ENCODE results near the gene RINL. TPM values are rescaled to one million over a fixed set of nuclear protein-coding genes. Genes with fewer than 3 reads are reported as not detected.

The RINL gene
- total RNA-seq, 1 donor from 2014 or later: 79.1 TPM

- intact Hi-C loops (cut with micrococcal nuclease): no loop called here
Observed at GRCh38 chr19:38904581-38905539, 26.8 kb upstream of the RINL start.

GRCh38 chr19:38901683-38902082 lies 23.6 kb upstream of the RINL start:
- intact Hi-C loops (cut with micrococcal nuclease): no loop called here

GRCh38 chr19:38900743-38901190 lies 22.7 kb upstream of the RINL start:
- intact Hi-C loops (cut with micrococcal nuclease): no loop called here

- intact Hi-C loops (cut with micrococcal nuclease): no loop called here
Observed at GRCh38 chr19:38900202-38900629, 22.1 kb upstream of the RINL start.

DNA sequence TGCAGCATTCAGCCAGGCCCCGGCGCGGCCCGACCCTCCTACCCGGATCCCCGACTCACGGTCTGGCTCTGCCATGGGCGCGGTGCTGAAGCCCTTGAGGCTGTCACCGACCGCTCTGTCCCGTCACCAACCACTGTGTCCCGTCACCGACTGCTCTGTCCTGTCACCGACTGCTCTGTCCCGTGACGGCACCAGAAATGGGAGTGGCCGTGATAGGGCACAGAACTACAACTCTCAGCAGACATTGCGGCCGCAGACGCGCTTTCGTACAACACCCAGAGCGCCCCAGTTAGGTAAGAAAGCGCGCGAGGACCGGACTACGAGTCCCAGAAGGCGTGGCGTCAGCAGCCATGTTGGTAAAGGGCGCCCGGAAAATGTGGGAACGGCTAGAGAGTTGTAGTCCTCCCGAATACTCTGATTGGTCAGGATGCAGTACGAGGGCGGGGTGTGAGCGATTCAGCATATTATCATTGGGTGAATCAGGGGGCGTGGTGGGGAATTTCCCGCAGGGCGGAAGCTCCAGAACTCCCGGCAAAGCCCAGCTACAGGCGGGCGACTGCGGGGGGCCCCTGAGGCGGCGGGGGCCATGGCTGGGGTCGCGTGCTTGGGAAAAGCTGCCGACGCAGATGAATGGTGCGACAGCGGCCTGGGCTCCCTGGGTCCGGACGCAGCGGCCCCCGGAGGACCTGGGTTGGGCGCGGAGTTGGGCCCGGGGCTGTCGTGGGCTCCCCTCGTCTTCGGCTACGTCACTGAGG lies 21.5 kb upstream of the RINL start, which contains the start of the genes NFKBIB and SIRT2:
Gene NFKBIB, plus strand, starts transcription at position 523 of the 755 bp plus-strand sequence. Its CDS starts 64 bp downstream, at position 587.
Gene SIRT2, minus strand, starts transcription at position 172 of the 755 bp plus-strand sequence. Its CDS starts 97 bp downstream, at position 75.
- intact Hi-C loops (cut with micrococcal nuclease): loop anchor here (1.0 kb wide), 12 partner anchors 12 to 564 kb away; partner anchors contain the start of genes ACTN4, CATSPERG, ECH1 and EIF3K

GRCh38 chr19:38898788-38899446 lies 20.8 kb upstream of the RINL start:
- intact Hi-C loops (cut with micrococcal nuclease): loop anchor here (1.0 kb wide), 12 partner anchors 12 to 564 kb away; partner anchors contain the start of genes ACTN4, CATSPERG, ECH1 and EIF3K

DNA sequence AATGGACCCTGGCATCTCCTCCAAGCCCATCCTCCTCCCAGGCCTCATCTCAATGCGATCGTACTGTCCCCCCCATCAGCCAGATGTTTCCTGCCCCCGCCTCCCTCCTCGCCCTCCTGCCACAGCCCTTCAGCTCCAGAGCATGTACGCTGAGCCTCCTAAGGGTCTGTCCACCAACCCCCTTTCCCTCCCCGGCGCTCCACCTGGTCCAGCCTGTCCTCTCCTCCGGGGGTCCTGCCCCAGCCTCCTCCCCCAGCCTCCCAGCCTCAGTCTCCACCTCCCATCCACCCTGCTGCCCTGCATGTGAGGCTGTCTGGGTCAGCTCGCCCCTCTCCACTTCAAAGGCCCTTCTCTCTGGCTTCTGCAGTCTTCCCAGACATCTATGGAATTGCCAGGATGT lies 16.9 kb upstream of the RINL start:
- intact Hi-C loops (cut with micrococcal nuclease): no loop called here

DNA sequence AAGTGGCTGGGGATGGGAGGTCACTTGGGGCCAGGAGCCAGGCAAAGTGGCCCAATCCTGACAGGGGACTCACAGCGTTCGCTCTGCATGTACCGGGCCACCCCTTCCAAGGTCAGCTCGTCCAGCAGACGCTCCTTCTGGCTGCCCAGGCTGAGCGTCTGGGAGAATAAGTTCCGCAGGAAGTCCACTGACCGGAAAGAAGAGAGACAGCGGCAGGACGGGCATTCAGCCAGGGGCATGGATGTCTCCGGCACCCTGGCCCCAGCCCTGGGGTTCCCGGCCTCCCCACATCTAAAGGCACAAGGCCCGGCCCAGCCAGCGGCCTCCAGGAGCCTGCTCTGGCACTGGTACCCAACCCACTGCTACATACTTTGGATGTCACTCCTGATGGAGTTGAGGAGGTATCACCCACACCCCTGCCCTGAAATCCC lies 15.3 kb upstream of the RINL start:
- intact Hi-C loops (cut with micrococcal nuclease): no loop called here

- intact Hi-C loops (cut with micrococcal nuclease): no loop called here
Observed at GRCh38 chr19:38892841-38893240, 14.8 kb upstream of the RINL start.

- intact Hi-C loops (cut with micrococcal nuclease): no loop called here
Observed at GRCh38 chr19:38891771-38892170, 13.7 kb upstream of the RINL start.

GRCh38 chr19:38890686-38891085 lies 12.6 kb upstream of the RINL start:
- intact Hi-C loops (cut with micrococcal nuclease): no loop called here

- intact Hi-C loops (cut with micrococcal nuclease): loop anchor here (5.0 kb wide), 1 partner anchor 488 kb away; the partner anchor contains the start of gene FAM98C
Observed at GRCh38 chr19:38889803-38890202, 11.7 kb upstream of the RINL start.

DNA sequence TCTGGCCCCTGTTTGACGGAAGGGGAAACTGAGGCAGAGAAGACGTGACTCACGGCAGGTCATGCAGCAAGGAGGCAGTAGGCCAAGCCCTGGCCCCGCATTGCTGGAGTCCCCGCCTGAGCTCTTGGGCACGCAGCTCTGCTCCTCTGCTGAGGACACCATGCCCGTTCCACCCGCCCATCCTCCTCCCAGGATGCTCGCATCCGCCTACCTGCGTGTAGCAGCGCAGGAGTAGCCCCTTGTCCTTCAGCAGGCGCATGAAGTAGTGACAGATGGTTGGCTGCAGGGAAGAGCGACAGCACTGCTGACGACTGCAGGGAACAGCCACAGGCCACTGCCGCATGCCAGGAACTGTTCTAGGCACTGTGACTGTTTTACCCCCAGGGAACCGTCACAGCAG lies 10.8 kb upstream of the RINL start:
- intact Hi-C loops (cut with micrococcal nuclease): loop anchor here (5.0 kb wide), 1 partner anchor 487 kb away; the partner anchor contains the start of gene FAM98C

- intact Hi-C loops (cut with micrococcal nuclease): loop anchor here (5.0 kb wide), 1 partner anchor 482 kb away; the partner anchor contains the start of gene FAM98C
Observed at GRCh38 chr19:38884691-38885090, 6.6 kb upstream of the RINL start.

DNA sequence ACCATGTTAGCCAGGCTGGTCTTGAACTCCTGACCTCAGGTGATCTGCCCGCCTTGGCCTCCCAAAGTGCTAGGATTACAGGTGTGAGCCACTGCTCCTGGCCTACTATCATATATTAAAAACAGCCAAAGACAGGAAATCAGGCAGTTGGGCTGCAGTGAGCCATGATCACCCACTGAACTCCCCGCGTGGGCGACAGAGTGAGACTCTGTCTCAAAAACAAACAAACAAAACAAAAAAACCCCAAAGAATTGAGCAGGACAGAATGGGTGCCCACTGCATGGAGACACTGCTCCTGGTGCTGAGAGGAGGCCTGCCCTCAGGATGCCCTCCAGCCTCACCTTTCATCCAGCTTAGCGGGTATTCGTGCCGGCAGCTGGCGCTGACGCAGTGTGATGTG lies 5.2 kb upstream of the RINL start:
- intact Hi-C loops (cut with micrococcal nuclease): no loop called here

GRCh38 chr19:38880882-38881609 lies 3.0 kb upstream of the RINL start:
- intact Hi-C loops (cut with micrococcal nuclease): no loop called here

DNA sequence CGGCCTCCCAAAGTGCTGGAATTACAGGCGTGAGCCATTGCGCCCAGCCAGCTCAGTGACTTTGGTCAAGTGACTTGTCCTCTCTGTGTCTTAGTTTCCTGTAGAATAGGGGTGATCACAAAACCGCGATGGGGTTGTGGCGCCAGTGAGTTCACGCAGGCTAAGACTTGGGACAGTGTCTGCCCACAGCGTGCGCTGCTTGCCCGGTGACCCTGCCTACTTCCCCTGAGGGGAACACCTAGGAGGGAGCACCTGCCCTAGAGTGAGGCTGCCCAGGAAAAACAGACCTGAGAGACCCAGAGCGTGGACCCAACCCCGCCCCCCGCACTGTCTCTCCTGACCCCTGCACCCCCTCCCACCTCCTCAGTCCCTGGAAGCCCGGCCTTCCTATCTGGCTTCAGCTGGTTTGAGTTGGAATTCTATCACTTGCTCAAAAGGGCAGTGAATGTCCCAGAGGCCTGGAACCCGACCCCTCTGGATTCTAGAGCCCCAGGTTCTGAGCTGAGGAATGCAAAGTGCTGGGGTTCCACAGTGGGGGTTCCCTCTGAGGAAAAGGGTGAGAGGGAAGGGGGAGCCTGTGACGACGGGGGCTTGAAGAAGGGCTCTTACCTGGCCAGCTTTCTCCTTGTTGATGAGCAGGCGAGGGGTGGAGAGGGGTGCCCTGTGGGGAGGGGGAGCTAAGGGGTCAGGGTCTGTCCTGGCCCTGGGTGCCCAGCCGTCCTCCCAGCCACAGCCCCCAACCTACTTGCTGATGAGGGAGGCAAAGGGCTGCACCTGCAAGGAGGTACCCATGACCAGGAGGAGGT lies 2.2 kb upstream of the RINL start:
- intact Hi-C loops (cut with micrococcal nuclease): no loop called here

DNA sequence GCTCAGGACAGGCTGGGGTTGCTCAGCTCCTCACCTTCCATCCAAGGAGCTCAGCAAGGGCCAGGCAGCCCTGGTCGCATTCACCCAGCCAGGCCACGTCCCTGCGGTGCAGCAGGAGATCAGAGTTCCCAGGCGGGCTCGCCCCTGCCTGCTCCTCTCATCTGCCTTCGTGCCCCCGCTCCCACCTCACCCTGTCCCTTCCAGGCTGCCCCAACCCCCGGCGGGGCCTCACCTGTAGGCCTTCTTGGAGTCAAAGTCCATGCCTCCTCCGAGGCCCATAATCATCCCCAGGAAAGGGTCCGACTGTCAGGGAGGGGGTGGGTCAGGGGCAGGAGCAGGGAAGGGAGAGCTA lies 1.3 kb upstream of the RINL start:
- intact Hi-C loops (cut with micrococcal nuclease): loop anchor here (2.0 to 5.0 kb wide), 2 partner anchors 31 to 1102 kb away; partner anchors contain the start of genes HNRNPL and ZNF573

All from T-helper 1 cell treated with Interleukin-12 subunit alpha and Interleukin-12 subunit beta and Interleukin-4 antibody, amounts not matched to agents 30 ng/mL and 1 ng/mL, for 36 hours (primary cell).